OCI-LY1 (cell line): ENCODE results near the gene SIRPB2.

Source experiments
- H2AFZ ChIP-seq: fragments of 200-600 bp; sonication (generic), shearing (Covaris generic); 2 replicates; pipeline ENCODE4 v1.6.0; 2014; ENCODE audit warnings: antibody characterized with exemption, mild to moderate bottlenecking, low read length
- H3F3A ChIP-seq: fragments of 200-600 bp; sonication (generic), shearing (Covaris generic); 2 replicates; pipeline ENCODE4 v1.6.0; 2014; ENCODE audit warnings: mild to moderate bottlenecking, antibody characterized with exemption, low read length, moderate library complexity; ENCODE audit not compliant: insufficient read depth
- H3K27ac ChIP-seq: fragments of 200-600 bp; sonication (generic); 2 replicates; pipeline ENCODE4 v1.5.1; 2014; ENCODE audit warnings: low read length, mixed run types, mild to moderate bottlenecking, low read depth; ENCODE audit not compliant: poor library complexity, severe bottlenecking
- H3K27me3 ChIP-seq: fragments of 200-600 bp; sonication (generic); 2 replicates; pipeline ENCODE4 v1.6.0; 2014; ENCODE audit warnings: antibody characterized with exemption, mild to moderate bottlenecking, low read length, moderate library complexity; ENCODE audit not compliant: insufficient read depth
- H3K36me3 ChIP-seq: fragments of 200-600 bp; sonication (generic); 2 replicates; pipeline ENCODE4 v1.6.1; 2014; ENCODE audit warnings: mild to moderate bottlenecking, antibody characterized with exemption, low read length, moderate library complexity, mixed read lengths; ENCODE audit not compliant: insufficient read depth
- H3K4me1 ChIP-seq: fragments of 200-600 bp; sonication (generic); 2 replicates; pipeline ENCODE4 v1.5.1; 2014; ENCODE audit warnings: mild to moderate bottlenecking, low read length, moderate library complexity; ENCODE audit not compliant: insufficient read depth, severe bottlenecking
- H3K4me2 ChIP-seq: fragments of 200-600 bp; sonication (generic), shearing (Covaris generic); 2 replicates; pipeline ENCODE4 v1.6.1; 2014; ENCODE audit warnings: low read length
- H3K4me3 ChIP-seq: fragments of 200-600 bp; sonication (generic); 2 replicates; pipeline ENCODE4 v1.5.1; 2014; ENCODE audit warnings: low read length, low read depth, mild to moderate bottlenecking, mixed read lengths; ENCODE audit not compliant: poor library complexity, severe bottlenecking
- H3K79me2 ChIP-seq: fragments of 200-600 bp; shearing (Covaris generic); 2 replicates; pipeline ENCODE4 v1.6.1; 2016; ENCODE audit warnings: mixed run types, low read length, mixed read lengths; ENCODE audit not compliant: insufficient read depth
- H3K9ac ChIP-seq: fragments of 200-600 bp; sonication (generic), shearing (Covaris generic); 2 replicates; pipeline ENCODE4 v1.6.1; 2014; ENCODE audit warnings: mild to moderate bottlenecking, low read length, mixed read lengths
- H3K9me2 ChIP-seq: fragments of 200-600 bp; sonication (generic), shearing (Covaris generic); 2 replicates; pipeline ENCODE4 v1.6.1; 2014; ENCODE audit warnings: low read depth, mild to moderate bottlenecking, low read length, mixed read lengths
- H3K9me3 ChIP-seq: fragments of 200-600 bp; shearing (Covaris generic); 2 replicates; pipeline ENCODE4 v1.6.1; 2014; ENCODE audit warnings: low read length, mixed read lengths
- H4K20me1 ChIP-seq: fragments of 200-600 bp; sonication (generic), shearing (Covaris generic); 2 replicates; pipeline ENCODE4 v1.6.0; 2016; ENCODE audit warnings: mild to moderate bottlenecking, low read length; ENCODE audit not compliant: insufficient read depth
- EZH2 ChIP-seq: fragments of 200-600 bp; sonication (generic), shearing (Covaris generic); IDR thresholded peaks from 2 replicates; pipeline ENCODE4 v1.8.0; 2017; ENCODE audit warnings: borderline replicate concordance, mixed run types, mild to moderate bottlenecking, antibody characterized with exemption, low read length, moderate library complexity, mixed read lengths
- TF ChIP-seq, protein P1 (sequence below): fragments of 200-600 bp; sonication (generic), shearing (Covaris generic); IDR thresholded peaks from 2 replicates; pipeline ENCODE4 v1.5.1; 2017; ENCODE audit warnings: mild to moderate bottlenecking, antibody characterized with exemption, low read length, moderate library complexity, mixed read lengths

SIRPB2 gene

DNA sequence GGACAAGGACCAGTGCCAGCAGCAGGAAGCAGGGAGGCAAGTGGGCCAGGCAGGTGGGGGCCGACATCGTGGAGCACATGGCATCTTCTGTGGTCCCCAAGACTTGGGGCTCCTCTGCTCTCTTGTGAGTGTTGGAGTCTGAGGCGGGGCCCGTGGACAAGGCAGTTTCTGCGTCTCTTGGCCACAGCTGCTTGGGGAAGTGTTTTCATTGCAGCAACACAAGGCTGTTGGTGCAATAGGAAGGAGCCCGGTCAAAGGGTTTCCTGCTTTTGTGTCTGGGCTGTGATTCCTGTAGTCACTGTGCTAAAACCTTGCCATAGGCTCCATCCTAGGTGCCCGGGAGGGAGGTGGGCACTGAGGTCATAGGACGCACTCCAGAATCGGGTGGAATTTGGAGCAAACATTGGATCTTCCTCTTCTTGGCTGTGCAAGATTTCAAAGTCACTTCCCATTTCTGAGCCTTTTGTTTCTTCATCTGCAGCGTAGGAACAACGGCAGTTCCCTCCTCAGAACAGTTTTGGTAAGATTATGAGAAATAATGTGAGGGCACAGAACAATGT lies at the start of gene SIRPB2:
SIRPB2 (minus strand) TSS at position 140 of the 560 bp plus-strand sequence; CDS start at position 79, 61 bp downstream.
- Histone ChIP-seq H3K27ac (no peak within 1 kb of the TSS), H3K4me3 (no peak within 1 kb of the TSS), H3F3A (no peaks in the 10 kb centered on the region), H2AFZ (no peak within 1 kb of the TSS), H3K4me2 (no peak within 1 kb of the TSS), H3K4me1 (no peaks in the 10 kb centered on the region), H3K36me3 (no peaks in the 10 kb centered on the region), H3K9me3 (no peaks in the 10 kb centered on the region), H3K9me2 (no peaks in the 10 kb centered on the region), H3K9ac (no peak within 1 kb of the TSS), H3K79me2 (no peaks in the 10 kb centered on the region), H3K27me3 (0 out of 2 replicates have a peak, but pooled peaks cover 5% of the 10 kb centered on the region), H4K20me1 (no peaks in the 10 kb centered on the region)
- TF ChIP-seq, protein P1, sequence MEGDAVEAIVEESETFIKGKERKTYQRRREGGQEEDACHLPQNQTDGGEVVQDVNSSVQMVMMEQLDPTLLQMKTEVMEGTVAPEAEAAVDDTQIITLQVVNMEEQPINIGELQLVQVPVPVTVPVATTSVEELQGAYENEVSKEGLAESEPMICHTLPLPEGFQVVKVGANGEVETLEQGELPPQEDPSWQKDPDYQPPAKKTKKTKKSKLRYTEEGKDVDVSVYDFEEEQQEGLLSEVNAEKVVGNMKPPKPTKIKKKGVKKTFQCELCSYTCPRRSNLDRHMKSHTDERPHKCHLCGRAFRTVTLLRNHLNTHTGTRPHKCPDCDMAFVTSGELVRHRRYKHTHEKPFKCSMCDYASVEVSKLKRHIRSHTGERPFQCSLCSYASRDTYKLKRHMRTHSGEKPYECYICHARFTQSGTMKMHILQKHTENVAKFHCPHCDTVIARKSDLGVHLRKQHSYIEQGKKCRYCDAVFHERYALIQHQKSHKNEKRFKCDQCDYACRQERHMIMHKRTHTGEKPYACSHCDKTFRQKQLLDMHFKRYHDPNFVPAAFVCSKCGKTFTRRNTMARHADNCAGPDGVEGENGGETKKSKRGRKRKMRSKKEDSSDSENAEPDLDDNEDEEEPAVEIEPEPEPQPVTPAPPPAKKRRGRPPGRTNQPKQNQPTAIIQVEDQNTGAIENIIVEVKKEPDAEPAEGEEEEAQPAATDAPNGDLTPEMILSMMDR = no peak
- no peak for TF ChIP-seq EZH2

DNA sequence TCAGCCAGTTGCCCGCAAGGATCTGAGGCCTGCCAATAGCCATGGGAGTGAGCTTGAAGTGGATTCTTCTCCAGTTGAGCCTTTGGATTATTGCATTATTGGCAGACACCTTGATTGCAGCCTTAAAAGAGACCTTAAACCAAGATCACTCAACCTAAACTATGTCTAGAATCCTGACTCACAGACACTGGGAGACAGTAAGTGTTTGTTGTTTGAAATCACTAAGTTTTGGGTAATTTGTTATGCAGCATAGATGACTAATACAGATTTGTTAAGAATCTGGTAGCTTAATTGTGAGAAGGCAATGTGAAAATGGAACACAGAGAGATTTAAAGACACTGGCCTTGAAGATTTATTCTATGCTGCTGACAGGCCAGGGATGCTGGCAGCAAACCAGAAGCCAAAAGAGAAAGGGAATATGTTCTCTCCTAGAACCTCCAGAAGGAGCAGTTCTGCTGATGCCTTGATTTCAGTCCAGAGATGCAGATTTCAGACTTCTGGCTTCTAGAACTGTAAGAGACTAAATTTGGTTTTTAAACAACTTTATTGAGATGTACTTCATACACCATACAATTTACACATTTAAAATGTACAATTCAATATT lies 48.7 kb upstream of the SIRPB2 start:
- Histone ChIP-seq H4K20me1 (no peaks in the 10 kb centered on the region), H3K4me3 (no peak overlapping the region), H2AFZ (no peak overlapping the region), H3K79me2 (no peaks in the 10 kb centered on the region), H3K27me3 (no peaks in the 10 kb centered on the region), H3K9me3 (no peaks in the 10 kb centered on the region), H3K9ac (no peak overlapping the region), H3K9me2 (no peaks in the 10 kb centered on the region), H3F3A (no peaks in the 10 kb centered on the region), H3K4me2 (no peak overlapping the region), H3K27ac (no peak overlapping the region), H3K36me3 (no peaks in the 10 kb centered on the region), H3K4me1 (no peaks in the 10 kb centered on the region)
- no peak for TF ChIP-seq EZH2
- TF ChIP-seq, protein P1 = no peak

DNA sequence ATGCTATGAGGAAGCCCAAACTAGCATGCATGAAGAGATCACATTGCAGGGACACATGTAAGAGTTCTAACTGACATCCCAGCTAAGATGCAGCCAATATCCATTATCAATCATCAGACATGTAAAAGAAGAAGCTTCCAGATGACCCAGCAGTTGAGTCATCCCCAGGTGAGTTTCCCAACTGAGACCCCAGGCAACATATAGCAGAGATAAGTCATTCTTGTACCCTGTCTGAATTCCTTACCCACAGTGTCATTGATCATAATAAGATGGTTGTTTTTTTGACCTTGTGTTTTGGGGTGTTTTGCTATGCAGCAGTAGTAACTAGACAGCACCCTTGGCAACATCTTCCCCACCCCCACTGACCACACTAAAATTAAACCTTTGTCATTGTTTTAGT lies 47.4 kb upstream of the SIRPB2 start:
- Histone ChIP-seq H3K9me3 (no peaks in the 10 kb centered on the region), H3F3A (no peaks in the 10 kb centered on the region), H4K20me1 (no peaks in the 10 kb centered on the region), H3K27ac (no peak overlapping the region), H3K27me3 (peaks cover 2% of the 10 kb centered on the region; the same call in 1 of the 2 replicates), H3K9me2 (no peaks in the 10 kb centered on the region), H3K4me2 (no peak overlapping the region), H3K4me3 (no peak overlapping the region), H2AFZ (no peak overlapping the region), H3K4me1 (no peaks in the 10 kb centered on the region), H3K36me3 (no peaks in the 10 kb centered on the region), H3K9ac (no peak overlapping the region), H3K79me2 (no peaks in the 10 kb centered on the region)
- TF ChIP-seq EZH2 = no peak
- TF ChIP-seq, protein P1 = no peak
